Ovary (tissue), 3 donors: ENCODE measurements around the gene CDSN.

Source experiments
- POLR2A ChIP-seq: fragments of 450-650 bp; IDR thresholded peaks from one replicate; pipeline ENCODE4 v1.6.1; 2017; ENCODE audit warnings: antibody characterized with exemption, mild to moderate bottlenecking, moderate library complexity
- TF ChIP-seq, protein P1 (sequence below), 3 donors: fragments of 450-650 bp in 2 of 3; fragments of 200-600 bp in 1 of 3; IDR thresholded peaks; one replicate each; pipeline versions ENCODE4 v1.5.1 to v1.8.0; 2016 to 2022; ENCODE audit warnings: antibody characterized with exemption in 3 of 3, mild to moderate bottlenecking in 1 of 3
- donor health status: DM: no; HTN: no; CAD: no.

DNA sequence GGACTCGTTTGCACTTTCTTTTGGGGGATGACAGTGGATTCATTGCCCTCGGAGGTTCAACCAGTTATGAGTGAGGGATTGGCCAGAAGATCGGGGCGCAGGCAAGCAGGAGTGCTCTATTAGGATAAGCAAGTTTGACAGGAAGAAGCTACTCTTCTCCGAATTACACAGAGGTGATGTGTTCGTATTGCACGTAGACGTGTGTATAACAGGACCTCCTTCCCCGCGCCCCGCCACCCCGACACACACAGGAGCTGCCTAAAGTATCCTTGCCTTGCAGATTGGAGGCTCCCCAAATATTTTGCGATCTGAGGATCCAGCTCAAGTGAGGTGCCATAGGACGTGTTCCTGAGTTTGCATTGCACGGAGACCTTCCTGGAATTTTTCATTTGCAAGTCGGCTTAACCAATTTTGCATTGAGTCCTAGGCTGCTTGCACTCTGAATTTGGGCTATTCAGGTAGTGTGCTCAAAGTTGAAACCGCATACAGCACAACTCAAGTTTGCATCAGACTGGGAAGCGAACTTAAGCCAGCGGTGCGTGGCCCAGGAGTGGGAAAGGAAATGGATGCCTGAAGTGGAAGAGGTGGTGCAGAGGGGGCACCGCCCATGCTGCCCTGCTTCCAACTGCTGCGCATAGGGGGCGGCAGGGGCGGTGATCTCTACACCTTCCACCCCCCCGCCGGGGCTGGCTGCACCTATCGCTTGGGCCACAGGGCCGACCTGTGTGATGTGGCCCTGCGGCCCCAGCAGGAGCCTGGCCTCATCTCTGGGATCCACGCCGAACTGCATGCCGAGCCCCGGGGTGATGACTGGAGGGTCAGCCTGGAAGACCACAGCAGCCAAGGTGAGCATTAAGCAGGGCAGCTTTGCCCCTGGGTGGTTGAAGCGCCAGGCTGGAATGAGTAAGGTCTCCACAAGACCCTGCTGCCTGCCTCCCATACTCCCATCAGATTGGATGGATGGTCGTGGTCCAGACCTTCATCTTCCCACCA is 38.9 kb upstream of the CDSN start:
- TF ChIP-seq, protein P1, sequence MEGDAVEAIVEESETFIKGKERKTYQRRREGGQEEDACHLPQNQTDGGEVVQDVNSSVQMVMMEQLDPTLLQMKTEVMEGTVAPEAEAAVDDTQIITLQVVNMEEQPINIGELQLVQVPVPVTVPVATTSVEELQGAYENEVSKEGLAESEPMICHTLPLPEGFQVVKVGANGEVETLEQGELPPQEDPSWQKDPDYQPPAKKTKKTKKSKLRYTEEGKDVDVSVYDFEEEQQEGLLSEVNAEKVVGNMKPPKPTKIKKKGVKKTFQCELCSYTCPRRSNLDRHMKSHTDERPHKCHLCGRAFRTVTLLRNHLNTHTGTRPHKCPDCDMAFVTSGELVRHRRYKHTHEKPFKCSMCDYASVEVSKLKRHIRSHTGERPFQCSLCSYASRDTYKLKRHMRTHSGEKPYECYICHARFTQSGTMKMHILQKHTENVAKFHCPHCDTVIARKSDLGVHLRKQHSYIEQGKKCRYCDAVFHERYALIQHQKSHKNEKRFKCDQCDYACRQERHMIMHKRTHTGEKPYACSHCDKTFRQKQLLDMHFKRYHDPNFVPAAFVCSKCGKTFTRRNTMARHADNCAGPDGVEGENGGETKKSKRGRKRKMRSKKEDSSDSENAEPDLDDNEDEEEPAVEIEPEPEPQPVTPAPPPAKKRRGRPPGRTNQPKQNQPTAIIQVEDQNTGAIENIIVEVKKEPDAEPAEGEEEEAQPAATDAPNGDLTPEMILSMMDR (IDR thresholded peaks at IDR 0.05), result no peak
- no peak for TF ChIP-seq POLR2A
